ENCODE results near the gene KANSL3.
"Not testable (repeated sequence)": the region's sequence is repeated elsewhere in the genome, so short reads cannot be mapped to it uniquely, and the experiment has no call there.

Gene KANSL3

GRCh38 chr2:96638144-96639121 lies at the start of gene KANSL3:
Gene KANSL3 (minus strand): TSS chr2:96638312. CDS start chr2:96637135, 1,177 bp downstream.
- peak; percentile 64 to 75 for DNase-seq (ENCODE audit: low read depth in 2 of 2)

- no peak for DNase-seq (ENCODE audit: low read depth in 2 of 2)
Observed at GRCh38 chr2:96687266-96687665, 49.2 kb upstream of the KANSL3 start.

GRCh38 chr2:96685577-96686459 lies 47.7 kb upstream of the KANSL3 start:
- DNase-seq (ENCODE audit: low read depth in 2 of 2), result no peak

GRCh38 chr2:96684883-96685576 lies 46.9 kb upstream of the KANSL3 start:
- no peak for DNase-seq (ENCODE audit: low read depth in 2 of 2)

- DNase-seq (ENCODE audit: low read depth in 2 of 2), result no peak
Observed at GRCh38 chr2:96683972-96684820, 46.1 kb upstream of the KANSL3 start.

- DNase-seq (ENCODE audit: low read depth in 2 of 2), result no peak
Observed at GRCh38 chr2:96683307-96683706, 45.2 kb upstream of the KANSL3 start.

GRCh38 chr2:96681540-96681939 lies 43.4 kb upstream of the KANSL3 start:
- no peak for DNase-seq (ENCODE audit: low read depth in 2 of 2)

- no peak for DNase-seq (ENCODE audit: low read depth in 2 of 2)
Observed at GRCh38 chr2:96680561-96681141, 42.5 kb upstream of the KANSL3 start.

GRCh38 chr2:96679848-96680247 lies 41.7 kb upstream of the KANSL3 start:
- DNase-seq (ENCODE audit: low read depth in 2 of 2), result no peak

GRCh38 chr2:96669539-96670215 lies 31.6 kb upstream of the KANSL3 start:
- no peak for DNase-seq (ENCODE audit: low read depth in 2 of 2)

GRCh38 chr2:96668771-96669170 lies 30.7 kb upstream of the KANSL3 start:
- no peak for DNase-seq (ENCODE audit: low read depth in 2 of 2)

- not testable (repeated sequence) for DNase-seq (ENCODE audit: low read depth in 2 of 2)
Observed at GRCh38 chr2:96665717-96666116, 27.6 kb upstream of the KANSL3 start.

GRCh38 chr2:96665083-96665569 lies 27.0 kb upstream of the KANSL3 start:
- no peak for DNase-seq (ENCODE audit: low read depth in 2 of 2)

- no peak for DNase-seq (ENCODE audit: low read depth in 2 of 2)
Observed at GRCh38 chr2:96664366-96664925, 26.3 kb upstream of the KANSL3 start.

- no peak for DNase-seq (ENCODE audit: low read depth in 2 of 2)
Observed at GRCh38 chr2:96663829-96664228, 25.7 kb upstream of the KANSL3 start.

GRCh38 chr2:96663177-96663576 lies 25.1 kb upstream of the KANSL3 start:
- DNase-seq (ENCODE audit: low read depth in 2 of 2), result no peak

GRCh38 chr2:96662360-96662759 lies 24.2 kb upstream of the KANSL3 start:
- DNase-seq (ENCODE audit: low read depth in 2 of 2), result no peak

- DNase-seq (ENCODE audit: low read depth in 2 of 2), result no peak
Observed at GRCh38 chr2:96661324-96661723, 23.2 kb upstream of the KANSL3 start.

GRCh38 chr2:96656540-96656939 lies 18.4 kb upstream of the KANSL3 start:
- no peak for DNase-seq (ENCODE audit: low read depth in 2 of 2)
